Measurements from ENCODE around the gene TMEM181. TPM values are rescaled to one million over a fixed set of nuclear protein-coding genes. Genes with fewer than 3 reads are reported as not detected.

Gene TMEM181
- total and polyA plus RNA-seq, 2 of the 13 experiments (the other 11 are each of a cell fraction or from before 2014, with no cell fraction given): 59.1 to 108 TPM

GRCh38 chr6:158554611-158555361 lies 5.1 kb upstream of the TMEM181 start (continued):
- peak; percentile 33 to 38; a peak in 1 of 4 replicates for TF ChIP-seq HMGXB4 (CRISPR knock-in tag; IDR thresholded peaks at IDR 0.05; ENCODE audit: borderline replicate concordance in 1 of 2, low read depth in 1 of 2)
- peak; percentile 84 for TF ChIP-seq ELF4 (CRISPR knock-in tag; IDR thresholded peaks at IDR 0.05; ENCODE audit: borderline replicate concordance)
- peak; percentile 91; the same call in 1 of the 2 replicates for TF ChIP-seq HMG20A (CRISPR knock-in tag; IDR thresholded peaks at IDR 0.05; ENCODE audit: borderline replicate concordance)
- TF ChIP-seq HDAC1 (CRISPR knock-in tag; IDR thresholded peaks at IDR 0.05): peak; percentile 70
- TF ChIP-seq ZBTB43 (CRISPR knock-in tag; conservative IDR thresholded peaks at IDR 0.05): no peak
- no peak for TF ChIP-seq JARID2 (CRISPR knock-in tag; IDR thresholded peaks at IDR 0.05; ENCODE audit: insufficient replicate concordance)
- TF ChIP-seq ZNF232 (CRISPR knock-in tag; IDR thresholded peaks at IDR 0.05; ENCODE audit: borderline replicate concordance): no peak
- TF ChIP-seq, protein P1, sequence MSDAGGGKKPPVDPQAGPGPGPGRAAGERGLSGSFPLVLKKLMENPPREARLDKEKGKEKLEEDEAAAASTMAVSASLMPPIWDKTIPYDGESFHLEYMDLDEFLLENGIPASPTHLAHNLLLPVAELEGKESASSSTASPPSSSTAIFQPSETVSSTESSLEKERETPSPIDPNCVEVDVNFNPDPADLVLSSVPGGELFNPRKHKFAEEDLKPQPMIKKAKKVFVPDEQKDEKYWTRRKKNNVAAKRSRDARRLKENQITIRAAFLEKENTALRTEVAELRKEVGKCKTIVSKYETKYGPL (CRISPR knock-in tag; IDR thresholded peaks at IDR 0.05): peak; percentile 77
- TF ChIP-seq GATAD1 (CRISPR knock-in tag; IDR thresholded peaks at IDR 0.05): peak; percentile 41; the same call in 1 of the 2 replicates
- TF ChIP-seq ZSCAN5A (CRISPR knock-in tag; IDR thresholded peaks at IDR 0.05; ENCODE audit: borderline replicate concordance): peak; percentile 68; the same call in 1 of the 2 replicates
- no peak for TF ChIP-seq ZFY (CRISPR knock-in tag; IDR thresholded peaks at IDR 0.05)
- TF ChIP-seq JUN (CRISPR knock-in tag; IDR thresholded peaks at IDR 0.05): no peak
- no peak for TF ChIP-seq NFE2 (CRISPR knock-in tag; IDR thresholded peaks at IDR 0.05)
- no peak for TF ChIP-seq ZIK1 (CRISPR knock-in tag; IDR thresholded peaks at IDR 0.05; ENCODE audit: borderline replicate concordance, low read depth)
- no peak for TF ChIP-seq SRF (IDR thresholded peaks at IDR 0.05; ENCODE audit: low read depth, low read length)
- TF ChIP-seq ZMYM3 (CRISPR knock-in tag; IDR thresholded peaks at IDR 0.05): no peak
- 0 out of 2 replicates have a peak, but pooled peaks have one; percentile 18 for TF ChIP-seq ZBTB3 (CRISPR knock-in tag; IDR thresholded peaks at IDR 0.05; ENCODE audit: borderline replicate concordance, low read depth)
- peak; percentile 95 for TF ChIP-seq FOXA3 (CRISPR knock-in tag; IDR thresholded peaks at IDR 0.05)
- 0 out of 2 replicates have a peak, but pooled peaks have one; percentile 14 for TF ChIP-seq MIER3 (CRISPR knock-in tag; IDR thresholded peaks at IDR 0.05; ENCODE audit: borderline replicate concordance)
- peak; percentile 95 for TF ChIP-seq ZSCAN9 (CRISPR knock-in tag; IDR thresholded peaks at IDR 0.05; ENCODE audit: borderline replicate concordance)
- TF ChIP-seq STAT6 (CRISPR knock-in tag; IDR thresholded peaks at IDR 0.05; ENCODE audit: borderline replicate concordance): peak; percentile 64; the same call in 1 of the 2 replicates

Measured in HepG2 (cell line).